Measurements from ENCODE around the gene HS3ST4. TPM values are rescaled to one million over a fixed set of nuclear protein-coding genes. Genes with fewer than 3 reads are reported as not detected.

HS3ST4 gene
- total RNA-seq, 2 experiments from 2014 or later: not detected

DNA sequence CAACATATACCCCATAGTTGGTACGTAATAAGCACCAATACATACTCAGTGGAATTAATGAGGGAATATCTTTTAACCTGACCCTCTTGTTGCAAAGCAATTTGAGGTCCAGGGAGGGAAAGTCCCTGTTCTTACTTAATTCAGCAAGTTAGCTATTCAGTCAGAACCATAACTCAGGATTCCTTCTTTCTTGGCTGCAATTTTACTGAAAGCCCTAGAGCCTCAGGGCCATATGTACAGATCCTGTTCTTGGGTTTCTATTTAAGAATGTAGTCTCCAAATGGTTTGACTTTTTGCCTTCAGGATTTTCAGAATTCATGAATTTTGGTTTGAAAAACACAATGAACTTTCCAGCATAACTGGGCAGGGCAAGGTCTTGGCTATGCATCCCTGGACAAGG, 436.5 kb downstream of the HS3ST4 start:
- POLR2A ChIA-PET: no interaction called here
- no peak overlapping the region for H3K4me3 Mint-ChIP-seq
- no peaks in the 10 kb centered on the region for H3K36me3 Mint-ChIP-seq (ENCODE audit: low read depth)
- no peak for ATAC-seq
- CTCF ChIA-PET: no interaction called here
- H3K4me1 Mint-ChIP-seq (ENCODE audit: low read depth): no peaks in the 10 kb centered on the region
- no peak overlapping the region for H3K27ac Mint-ChIP-seq
- DNase-seq: no peak
- intact Hi-C loops (cut with micrococcal nuclease): no loop called here
- TF ChIP-seq, protein P1, sequence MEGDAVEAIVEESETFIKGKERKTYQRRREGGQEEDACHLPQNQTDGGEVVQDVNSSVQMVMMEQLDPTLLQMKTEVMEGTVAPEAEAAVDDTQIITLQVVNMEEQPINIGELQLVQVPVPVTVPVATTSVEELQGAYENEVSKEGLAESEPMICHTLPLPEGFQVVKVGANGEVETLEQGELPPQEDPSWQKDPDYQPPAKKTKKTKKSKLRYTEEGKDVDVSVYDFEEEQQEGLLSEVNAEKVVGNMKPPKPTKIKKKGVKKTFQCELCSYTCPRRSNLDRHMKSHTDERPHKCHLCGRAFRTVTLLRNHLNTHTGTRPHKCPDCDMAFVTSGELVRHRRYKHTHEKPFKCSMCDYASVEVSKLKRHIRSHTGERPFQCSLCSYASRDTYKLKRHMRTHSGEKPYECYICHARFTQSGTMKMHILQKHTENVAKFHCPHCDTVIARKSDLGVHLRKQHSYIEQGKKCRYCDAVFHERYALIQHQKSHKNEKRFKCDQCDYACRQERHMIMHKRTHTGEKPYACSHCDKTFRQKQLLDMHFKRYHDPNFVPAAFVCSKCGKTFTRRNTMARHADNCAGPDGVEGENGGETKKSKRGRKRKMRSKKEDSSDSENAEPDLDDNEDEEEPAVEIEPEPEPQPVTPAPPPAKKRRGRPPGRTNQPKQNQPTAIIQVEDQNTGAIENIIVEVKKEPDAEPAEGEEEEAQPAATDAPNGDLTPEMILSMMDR (IDR thresholded peaks at IDR 0.05): no peak
- peaks cover 8% of the 10 kb centered on the region for H3K27me3 Mint-ChIP-seq
- no peaks in the 10 kb centered on the region for H3K9me3 Mint-ChIP-seq

DNA sequence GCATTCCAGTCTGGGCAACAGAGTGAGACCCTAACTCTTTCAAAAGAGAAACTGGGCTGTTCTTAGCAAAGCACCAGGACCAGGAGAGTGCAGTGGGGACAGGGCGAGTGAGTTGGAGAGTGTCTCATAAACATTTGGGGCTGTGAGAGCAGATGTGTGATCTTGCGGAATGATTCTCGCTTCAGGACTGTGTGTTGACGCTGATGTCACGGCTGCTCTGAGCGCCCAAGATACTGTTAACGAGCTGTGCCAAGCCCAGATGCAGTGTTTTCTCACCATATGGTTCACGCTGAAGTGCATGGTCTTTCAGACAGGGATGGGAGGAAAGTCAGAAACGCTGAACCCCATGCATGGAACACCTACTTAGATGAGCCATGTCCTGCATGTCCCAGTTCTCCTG, 438.2 kb downstream of the HS3ST4 start:
- DNase-seq (no peak), ATAC-seq (no peak)
- CTCF ChIA-PET: no interaction called here
- no peaks in the 10 kb centered on the region for H3K9me3 Mint-ChIP-seq
- peaks cover 8% of the 10 kb centered on the region for H3K27me3 Mint-ChIP-seq
- POLR2A ChIA-PET: no interaction called here
- no peak overlapping the region for H3K4me3 Mint-ChIP-seq
- TF ChIP-seq, protein P1 (IDR thresholded peaks at IDR 0.05): no peak
- no peak overlapping the region for H3K27ac Mint-ChIP-seq
- intact Hi-C loops (cut with micrococcal nuclease): no loop called here
- H3K4me1 Mint-ChIP-seq (ENCODE audit: low read depth): no peaks in the 10 kb centered on the region
- H3K36me3 Mint-ChIP-seq (ENCODE audit: low read depth): no peaks in the 10 kb centered on the region

- DNase-seq: no peak
- CTCF ChIA-PET: interaction anchor here (1.2 kb wide), 1 partner anchor 9 kb away, joined by 3 read pairs; no protein-coding TSS in a partner anchor
- H3K36me3 Mint-ChIP-seq (ENCODE audit: low read depth): no peaks in the 10 kb centered on the region
- H3K27me3 Mint-ChIP-seq: peaks cover 3% of the 10 kb centered on the region
- H3K9me3 Mint-ChIP-seq: no peaks in the 10 kb centered on the region
- intact Hi-C loops (cut with micrococcal nuclease): no loop called here
- H3K4me3 Mint-ChIP-seq: no peak overlapping the region
- H3K4me1 Mint-ChIP-seq (ENCODE audit: low read depth): no peaks in the 10 kb centered on the region
- POLR2A ChIA-PET: no interaction called here
- ATAC-seq: no peak
- TF ChIP-seq, protein P1 (IDR thresholded peaks at IDR 0.05): no peak
- no peak overlapping the region for H3K27ac Mint-ChIP-seq
These were observed 441.8 kb downstream of the HS3ST4 start for GRCh38 chr16:26133416-26134093.

DNA sequence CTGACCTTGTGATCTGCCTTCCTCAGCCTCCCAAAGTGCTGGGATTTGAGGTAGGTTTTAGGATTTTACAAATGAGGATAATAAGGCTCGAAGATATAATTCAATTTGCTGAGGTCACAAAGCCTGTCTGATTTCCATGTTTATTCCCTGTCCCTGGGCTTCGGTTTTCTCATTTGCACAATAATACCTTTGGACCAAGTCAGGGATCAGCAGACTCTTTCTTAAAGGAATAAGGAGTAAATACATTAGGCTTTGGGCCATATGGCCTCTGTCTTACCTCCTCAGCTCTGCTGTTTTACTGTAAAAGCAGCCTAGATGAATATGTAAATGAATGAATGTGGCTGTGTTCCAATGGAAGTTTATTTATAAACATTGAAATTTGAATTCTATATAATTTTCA, 442.8 kb downstream of the HS3ST4 start:
- no peaks in the 10 kb centered on the region for H3K4me1 Mint-ChIP-seq (ENCODE audit: low read depth)
- H3K27me3 Mint-ChIP-seq: peaks cover 3% of the 10 kb centered on the region
- ATAC-seq (no peak), DNase-seq (no peak)
- H3K4me3 Mint-ChIP-seq: no peak overlapping the region
- no peak overlapping the region for H3K27ac Mint-ChIP-seq
- ChIA-PET CTCF (no interaction called here), POLR2A (no interaction called here)
- intact Hi-C loops (cut with micrococcal nuclease): no loop called here
- H3K9me3 Mint-ChIP-seq: no peaks in the 10 kb centered on the region
- H3K36me3 Mint-ChIP-seq (ENCODE audit: low read depth): no peaks in the 10 kb centered on the region
- TF ChIP-seq, protein P1 (IDR thresholded peaks at IDR 0.05): no peak

DNA sequence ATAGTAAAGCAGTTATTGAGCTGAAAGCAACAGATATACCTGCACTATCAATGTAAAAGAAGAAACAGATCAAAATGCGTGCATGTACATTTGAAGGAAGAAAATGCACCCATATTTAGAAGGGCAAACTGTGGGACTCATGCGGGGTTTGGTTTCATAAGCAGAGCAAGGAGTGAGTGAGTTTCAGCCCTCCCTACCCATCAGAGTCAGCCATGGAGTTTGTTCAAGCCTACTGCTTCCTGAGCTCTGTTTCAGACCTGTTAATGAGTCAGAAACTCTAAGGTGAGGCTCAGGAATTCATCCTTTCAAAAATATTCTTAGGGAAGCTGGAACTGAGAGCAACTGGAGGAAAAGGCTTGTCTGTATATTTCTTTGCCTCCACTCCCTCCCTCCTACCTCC, 446.2 kb downstream of the HS3ST4 start:
- ChIA-PET CTCF (no interaction called here), POLR2A (interaction anchor here (0.6 kb wide), 2 partner anchors 8 to 133 kb away, joined by 3 read pairs; no protein-coding TSS in a partner anchor)
- Mint-ChIP-seq H3K4me1 (ENCODE audit: low read depth) (no peaks in the 10 kb centered on the region), H3K9me3 (no peaks in the 10 kb centered on the region), H3K27ac (no peak overlapping the region), H3K4me3 (no peak overlapping the region), H3K36me3 (ENCODE audit: low read depth) (no peaks in the 10 kb centered on the region), H3K27me3 (peaks cover 2% of the 10 kb centered on the region)
- DNase-seq: no peak
- ATAC-seq: no peak
- intact Hi-C loops (cut with micrococcal nuclease): no loop called here
- TF ChIP-seq, protein P1 (IDR thresholded peaks at IDR 0.05): no peak

Data from activated CD8-positive, alpha-beta T cell treated with anti-CD3 and anti-CD28 coated beads for 36 hours (primary cell).